Measurements from ENCODE around the gene ZIC4.

ZIC4 gene

GRCh38 chr3:147417551-147418295 is 11.4 kb upstream of the ZIC4 start:
- no peak for DNase-seq

DNA sequence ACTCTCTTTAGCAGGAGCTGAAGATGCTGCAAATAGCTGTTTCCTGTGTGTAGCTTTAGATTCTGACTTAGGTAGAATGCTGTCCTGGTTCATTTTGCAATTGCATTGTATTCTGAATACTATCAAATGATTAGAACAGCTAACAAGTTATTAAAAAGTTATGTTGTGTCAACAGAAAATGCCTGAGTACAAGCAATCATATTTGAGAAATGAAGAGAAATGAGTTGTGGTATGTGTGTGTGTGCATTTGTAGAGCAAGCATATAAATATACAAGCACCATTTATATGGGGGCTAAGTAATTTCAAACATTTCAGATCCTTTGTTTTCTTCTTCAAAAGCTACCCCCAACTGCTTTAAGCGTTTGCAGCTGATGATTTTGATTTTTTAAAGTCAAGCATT is 10.6 kb upstream of the ZIC4 start:
- DNase-seq: no peak

GRCh38 chr3:147415874-147416273 is 9.5 kb upstream of the ZIC4 start:
- DNase-seq: no peak

DNA sequence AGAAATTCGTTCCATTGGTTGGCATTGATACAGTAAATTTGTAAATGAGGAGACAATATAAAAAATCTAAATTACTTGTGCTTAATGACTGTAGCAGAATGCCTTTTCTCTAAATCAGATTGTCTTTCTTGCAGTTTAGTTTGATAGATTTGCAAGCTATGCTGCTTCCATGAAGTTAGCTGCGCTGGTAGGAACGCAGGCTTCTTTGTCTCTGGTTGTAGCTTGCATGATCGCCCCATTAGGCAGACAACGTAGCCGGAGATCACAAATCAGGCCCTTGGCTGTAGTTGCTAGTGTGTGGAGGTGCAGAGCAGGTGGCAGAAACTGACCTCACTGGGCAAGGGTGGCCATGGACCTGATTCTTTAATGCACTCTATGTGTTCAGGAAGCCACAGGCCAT is 8.9 kb upstream of the ZIC4 start:
- DNase-seq: no peak

DNA sequence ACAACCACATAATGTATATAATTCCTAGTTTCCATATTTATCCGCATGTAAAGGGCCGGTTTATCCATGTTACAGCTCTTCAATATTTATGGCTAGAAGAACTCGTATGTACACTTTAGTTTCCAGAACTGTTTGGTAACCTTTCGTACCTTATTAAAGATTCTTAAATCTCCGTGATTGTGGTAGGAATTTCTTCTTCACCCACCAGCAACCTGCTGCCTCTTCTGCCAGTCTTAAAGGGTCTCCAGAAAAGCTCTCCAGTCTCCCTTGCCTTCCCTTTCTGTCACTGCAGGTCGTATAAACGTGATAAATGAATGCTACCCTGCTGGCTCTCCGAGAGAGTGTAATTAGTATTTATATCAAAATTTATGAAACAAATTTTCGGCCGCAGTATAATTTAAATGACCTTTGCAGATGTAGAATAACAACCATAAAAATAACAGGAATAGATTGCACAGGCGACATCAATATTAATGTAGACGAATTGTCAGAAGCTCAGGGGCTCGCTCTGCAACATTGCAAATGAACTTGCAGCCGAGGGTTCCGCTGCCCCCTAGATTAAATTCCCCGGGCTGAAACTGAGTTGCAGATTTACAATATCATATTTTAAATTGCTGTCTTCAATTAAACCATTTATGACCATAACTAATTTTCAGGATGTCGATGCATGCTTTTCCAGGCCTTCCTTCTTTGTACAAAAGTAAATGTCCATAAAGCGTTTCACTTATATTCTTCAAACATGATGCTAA is 8.2 kb upstream of the ZIC4 start:
- no peak for DNase-seq

DNA sequence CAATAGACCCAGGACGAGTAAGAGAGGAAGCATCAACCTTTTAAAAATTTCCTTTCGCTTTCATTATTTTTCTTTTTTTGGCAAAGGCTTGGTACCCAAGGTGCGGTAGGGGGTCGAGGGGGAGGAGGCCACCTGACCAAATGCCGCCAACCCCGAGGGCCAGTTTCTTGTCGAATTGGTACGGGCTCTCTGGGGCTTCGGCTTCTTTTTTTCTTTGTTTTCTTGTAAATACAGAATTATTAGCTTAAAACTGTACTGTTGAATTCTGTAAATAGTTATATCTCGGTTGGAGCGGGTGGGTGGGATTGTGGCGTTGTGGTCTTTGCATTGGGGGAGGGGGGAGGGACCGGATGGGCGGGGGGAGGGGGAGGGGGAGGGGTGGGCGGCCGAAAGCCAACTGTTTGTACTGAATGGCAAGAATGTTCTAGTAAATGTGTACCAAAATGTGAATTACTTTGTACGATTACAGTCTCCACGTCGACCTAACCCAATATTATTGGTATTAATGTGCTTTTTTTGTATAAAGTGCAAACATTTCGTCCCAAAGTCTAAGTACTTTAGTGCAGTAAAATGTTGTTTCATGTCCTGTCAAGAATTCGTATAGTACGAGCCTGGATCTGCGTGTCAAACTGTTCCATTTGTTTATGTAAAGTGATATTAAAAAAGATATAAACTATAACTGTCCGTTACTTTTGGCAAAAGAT is 7.5 kb upstream of the ZIC4 start:
- no peak for DNase-seq

- DNase-seq: no peak
These were observed 6.8 kb upstream of the ZIC4 start for GRCh38 chr3:147412917-147413685.

DNA sequence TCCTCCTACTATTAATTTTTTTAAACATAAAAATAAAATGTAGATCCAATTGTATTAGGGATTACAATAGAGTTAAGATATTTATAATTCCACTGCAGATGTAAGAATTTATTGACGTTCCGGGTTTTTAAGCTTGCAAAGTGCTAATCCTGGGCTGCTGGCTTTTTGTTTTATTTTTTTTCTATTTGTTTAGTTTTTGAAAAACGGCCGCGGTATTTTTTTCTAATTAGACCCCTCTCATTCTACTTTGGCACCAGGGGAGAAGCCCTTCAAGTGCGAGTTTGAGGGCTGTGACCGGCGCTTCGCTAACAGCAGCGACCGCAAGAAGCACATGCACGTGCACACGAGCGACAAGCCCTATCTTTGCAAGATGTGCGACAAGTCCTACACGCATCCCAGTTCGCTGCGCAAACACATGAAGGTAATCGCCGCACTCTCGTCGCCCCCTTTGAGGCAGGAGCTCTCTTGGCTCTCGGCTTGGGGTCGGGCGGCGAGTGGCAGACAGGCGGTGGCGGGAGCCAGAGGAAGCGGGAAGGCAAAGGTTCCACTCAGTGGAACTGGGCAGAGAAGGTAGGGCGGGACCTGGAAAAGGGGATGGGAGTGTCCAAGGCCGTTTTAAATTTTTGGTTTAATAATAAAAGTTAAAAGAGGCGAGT is 6.0 kb upstream of the ZIC4 start:
- no peak for DNase-seq

GRCh38 chr3:147411815-147412241 is 5.5 kb upstream of the ZIC4 start:
- DNase-seq: no peak

- DNase-seq: no peak
These were observed 5.0 kb upstream of the ZIC4 start for GRCh38 chr3:147411238-147411814.

DNA sequence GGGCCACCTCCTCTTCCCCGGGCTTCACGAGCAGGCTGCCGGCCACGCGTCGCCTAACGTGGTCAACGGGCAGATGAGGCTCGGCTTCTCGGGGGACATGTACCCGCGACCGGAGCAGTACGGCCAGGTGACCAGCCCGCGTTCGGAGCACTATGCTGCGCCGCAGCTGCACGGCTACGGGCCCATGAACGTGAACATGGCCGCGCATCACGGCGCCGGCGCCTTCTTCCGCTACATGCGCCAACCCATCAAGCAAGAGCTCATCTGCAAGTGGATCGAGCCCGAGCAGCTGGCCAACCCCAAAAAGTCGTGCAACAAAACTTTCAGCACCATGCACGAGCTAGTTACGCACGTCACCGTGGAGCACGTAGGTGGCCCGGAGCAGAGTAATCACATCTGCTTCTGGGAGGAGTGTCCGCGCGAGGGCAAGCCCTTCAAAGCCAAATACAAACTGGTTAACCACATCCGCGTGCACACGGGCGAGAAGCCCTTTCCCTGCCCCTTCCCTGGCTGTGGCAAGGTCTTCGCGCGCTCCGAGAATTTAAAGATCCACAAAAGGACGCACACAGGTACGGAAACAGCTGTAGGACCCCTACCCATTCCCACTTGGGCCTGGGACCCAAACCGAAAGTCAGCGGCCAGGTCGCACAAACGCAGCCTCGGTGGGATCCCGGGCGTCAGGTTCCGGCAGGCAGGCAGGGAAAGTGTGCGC is 4.3 kb upstream of the ZIC4 start:
- no peak for DNase-seq

DNA sequence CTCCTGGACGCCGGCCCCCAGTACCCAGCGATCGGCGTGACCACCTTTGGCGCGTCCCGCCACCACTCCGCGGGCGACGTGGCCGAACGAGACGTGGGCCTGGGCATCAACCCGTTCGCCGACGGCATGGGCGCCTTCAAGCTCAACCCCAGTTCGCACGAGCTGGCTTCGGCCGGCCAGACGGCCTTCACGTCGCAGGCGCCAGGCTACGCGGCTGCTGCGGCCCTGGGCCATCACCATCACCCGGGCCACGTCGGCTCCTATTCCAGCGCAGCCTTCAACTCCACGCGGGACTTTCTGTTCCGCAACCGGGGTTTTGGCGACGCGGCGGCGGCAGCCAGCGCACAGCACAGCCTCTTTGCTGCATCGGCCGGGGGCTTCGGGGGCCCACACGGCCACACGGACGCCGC is 3.8 kb upstream of the ZIC4 start:
- no peak for DNase-seq

GRCh38 chr3:147409143-147410115 is 3.1 kb upstream of the ZIC4 start, which contains the start of gene ZIC1:
Gene ZIC1 (plus strand): TSS chr3:147409365. CDS start chr3:147410113, 748 bp downstream.
- DNase-seq: no peak

GRCh38 chr3:147408188-147409100 is 2.1 kb upstream of the ZIC4 start:
- DNase-seq: no peak

DNA sequence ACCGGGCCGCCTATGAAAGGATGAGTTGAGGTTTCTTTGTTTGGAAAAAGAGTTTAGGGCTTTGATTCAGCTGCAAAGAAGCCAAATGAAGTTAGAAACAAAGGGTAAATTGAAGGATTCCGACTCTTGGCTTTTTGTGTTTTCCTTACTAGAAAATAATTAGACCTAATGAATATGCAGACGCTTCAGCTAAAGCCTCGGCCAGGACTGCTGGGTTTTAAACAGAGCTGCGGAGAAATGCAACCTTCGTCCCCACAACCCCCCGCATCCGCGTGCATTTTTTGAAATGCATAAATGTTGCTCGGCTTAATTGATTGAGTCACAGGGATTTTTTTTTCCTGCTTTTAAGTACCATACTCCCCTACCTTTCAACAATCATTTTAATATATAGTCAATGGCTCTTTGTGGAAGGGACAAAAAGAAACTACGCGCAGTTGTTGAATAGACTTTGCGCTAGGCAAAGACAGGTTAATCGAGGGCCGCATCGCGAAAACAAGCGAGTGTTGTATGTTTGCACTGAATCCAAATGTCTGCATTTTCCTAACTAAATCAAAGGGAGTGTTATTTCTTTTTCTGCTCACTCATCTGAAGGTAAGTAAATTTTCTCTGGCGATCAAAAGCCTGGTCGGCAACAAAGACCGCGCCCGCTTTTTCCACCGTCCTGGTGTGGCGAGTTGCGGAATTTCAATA is 1.3 kb upstream of the ZIC4 start:
- DNase-seq: no peak

- DNase-seq: no peak
These were observed 763 bp upstream of the ZIC4 start for GRCh38 chr3:147407114-147407497.

DNA sequence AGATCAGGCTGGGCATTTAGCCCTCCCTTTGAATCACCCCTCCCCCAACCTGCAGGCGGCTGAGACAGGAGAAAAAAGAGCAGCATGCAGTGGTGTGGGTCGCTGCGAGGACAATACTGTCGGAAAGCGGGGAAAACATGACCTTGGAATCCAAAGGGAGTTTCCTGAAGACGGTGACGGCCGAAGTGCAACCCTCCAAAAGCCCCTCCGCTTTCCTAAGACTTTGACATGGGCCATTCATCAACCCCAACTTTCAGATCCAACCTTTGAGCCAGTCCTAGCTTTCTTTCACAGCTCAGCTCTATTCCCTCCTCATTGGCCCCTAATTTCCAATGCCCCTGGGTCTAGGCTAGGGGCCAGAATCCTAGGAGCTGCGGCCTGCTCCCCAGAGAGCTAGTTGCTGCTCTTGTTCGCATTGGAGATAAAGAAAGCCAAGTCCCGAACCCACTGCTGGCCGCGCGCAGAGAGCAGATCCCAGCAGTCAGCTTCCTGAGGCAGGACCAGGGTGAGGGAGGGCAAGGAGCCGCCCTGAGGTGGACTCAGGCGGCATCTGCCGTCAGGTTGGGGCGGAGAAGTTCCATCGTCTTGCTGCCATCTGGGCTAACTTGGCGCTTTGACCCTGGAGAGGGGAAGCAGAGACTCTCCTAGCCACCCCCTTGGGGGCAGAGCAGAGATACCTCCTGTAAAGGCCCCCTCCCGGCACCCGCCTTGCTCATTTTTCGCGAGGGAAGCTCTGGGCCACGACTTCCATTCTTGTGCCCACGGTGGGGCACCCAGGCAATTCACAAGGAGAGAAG is 914 bp downstream of the ZIC4 start:
- no peak for DNase-seq
